Activated naive CD8-positive, alpha-beta T cell (primary cell): Measurements from ENCODE around the gene P2RX7.

Source experiments
- H3K27ac Mint-ChIP-seq: one replicate; pipeline ENCODE4 v1.8.0; 2021; ENCODE audit warnings: mixed read lengths
- H3K27me3 Mint-ChIP-seq: one replicate; pipeline ENCODE4 v1.8.0; 2021; ENCODE audit warnings: mixed read lengths
- H3K36me3 Mint-ChIP-seq: one replicate; pipeline ENCODE4 v1.8.0; 2021; ENCODE audit warnings: mixed read lengths
- H3K4me1 Mint-ChIP-seq: one replicate; pipeline ENCODE4 v1.8.0; 2021; ENCODE audit warnings: low read depth, mixed read lengths
- H3K4me3 Mint-ChIP-seq: one replicate; pipeline ENCODE4 v1.8.0; 2021; ENCODE audit warnings: mild to moderate bottlenecking, mixed read lengths
- H3K9me3 Mint-ChIP-seq: one replicate; pipeline ENCODE4 v1.8.0; 2021; ENCODE audit warnings: low read depth, mixed read lengths

The P2RX7 gene

GRCh38 chr12:121166356-121166755 is 33.7 kb downstream of the P2RX7 start:
- no peaks in the 10 kb centered on the region for H3K9me3 Mint-ChIP-seq
- peaks cover 13% of the 10 kb centered on the region for H3K36me3 Mint-ChIP-seq
- no peaks in the 10 kb centered on the region for H3K4me1 Mint-ChIP-seq
- H3K4me3 Mint-ChIP-seq, result no peak overlapping the region
- no peaks in the 10 kb centered on the region for H3K27me3 Mint-ChIP-seq
- no peak overlapping the region for H3K27ac Mint-ChIP-seq

DNA sequence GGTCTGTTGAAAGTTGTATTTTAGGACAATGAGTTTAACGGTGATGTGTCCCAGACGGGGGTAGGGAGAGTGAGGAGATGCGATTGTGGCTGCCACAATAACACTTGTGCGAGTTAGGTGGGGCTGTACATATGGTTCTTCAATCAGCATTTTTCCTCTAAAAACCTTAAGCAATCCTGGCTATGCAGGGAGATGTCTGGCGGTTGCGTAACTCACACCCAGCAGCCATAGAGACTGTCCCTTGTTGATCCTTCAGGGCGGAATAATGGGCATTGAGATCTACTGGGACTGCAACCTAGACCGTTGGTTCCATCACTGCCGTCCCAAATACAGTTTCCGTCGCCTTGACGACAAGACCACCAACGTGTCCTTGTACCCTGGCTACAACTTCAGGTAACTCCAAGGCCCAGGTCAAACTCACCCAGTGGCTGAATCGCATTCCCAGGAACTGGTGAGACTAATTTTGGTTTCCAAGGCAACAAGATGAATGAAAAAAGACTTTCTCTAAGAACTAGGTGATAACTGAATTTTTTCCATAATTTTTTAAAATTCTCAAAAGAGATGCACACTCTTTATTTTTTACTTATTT is 34.6 kb downstream of the P2RX7 start:
- Mint-ChIP-seq H3K4me3 (no peak overlapping the region), H3K4me1 (no peaks in the 10 kb centered on the region), H3K36me3 (peaks cover 13% of the 10 kb centered on the region), H3K27ac (no peak overlapping the region), H3K9me3 (no peaks in the 10 kb centered on the region), H3K27me3 (no peaks in the 10 kb centered on the region)

DNA sequence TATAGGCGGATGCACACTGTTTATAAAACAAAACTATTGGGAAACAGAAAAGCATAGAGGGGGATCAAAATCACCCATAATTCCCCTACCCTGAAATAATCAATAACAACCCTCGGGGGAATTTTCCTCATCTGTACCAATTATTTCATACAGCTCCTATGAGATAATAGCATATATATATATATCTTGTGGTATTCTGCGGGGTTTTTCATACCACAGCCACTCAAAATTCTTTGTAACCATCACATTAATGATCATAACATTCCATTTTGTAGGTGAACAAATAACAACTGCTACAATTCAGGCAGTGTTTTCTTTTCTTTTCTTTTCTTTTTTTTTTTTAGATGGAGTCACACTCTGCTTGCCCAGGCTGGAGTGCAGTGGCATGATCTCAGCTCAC is 35.3 kb downstream of the P2RX7 start:
- peaks cover 13% of the 10 kb centered on the region for H3K36me3 Mint-ChIP-seq
- H3K4me1 Mint-ChIP-seq, result no peaks in the 10 kb centered on the region
- no peaks in the 10 kb centered on the region for H3K27me3 Mint-ChIP-seq
- no peak overlapping the region for H3K4me3 Mint-ChIP-seq
- no peaks in the 10 kb centered on the region for H3K9me3 Mint-ChIP-seq
- no peak overlapping the region for H3K27ac Mint-ChIP-seq

GRCh38 chr12:121170151-121170550 is 37.5 kb downstream of the P2RX7 start:
- Mint-ChIP-seq H3K4me1 (no peaks in the 10 kb centered on the region), H3K9me3 (no peaks in the 10 kb centered on the region), H3K36me3 (peaks cover 13% of the 10 kb centered on the region), H3K4me3 (no peak overlapping the region), H3K27ac (no peak overlapping the region), H3K27me3 (no peaks in the 10 kb centered on the region)

GRCh38 chr12:121170611-121171260 is 38.1 kb downstream of the P2RX7 start:
- no peaks in the 10 kb centered on the region for H3K9me3 Mint-ChIP-seq
- no peaks in the 10 kb centered on the region for H3K27me3 Mint-ChIP-seq
- peaks cover 9% of the 10 kb centered on the region for H3K36me3 Mint-ChIP-seq
- H3K27ac Mint-ChIP-seq, result no peak overlapping the region
- no peaks in the 10 kb centered on the region for H3K4me1 Mint-ChIP-seq
- H3K4me3 Mint-ChIP-seq, result no peak overlapping the region

DNA sequence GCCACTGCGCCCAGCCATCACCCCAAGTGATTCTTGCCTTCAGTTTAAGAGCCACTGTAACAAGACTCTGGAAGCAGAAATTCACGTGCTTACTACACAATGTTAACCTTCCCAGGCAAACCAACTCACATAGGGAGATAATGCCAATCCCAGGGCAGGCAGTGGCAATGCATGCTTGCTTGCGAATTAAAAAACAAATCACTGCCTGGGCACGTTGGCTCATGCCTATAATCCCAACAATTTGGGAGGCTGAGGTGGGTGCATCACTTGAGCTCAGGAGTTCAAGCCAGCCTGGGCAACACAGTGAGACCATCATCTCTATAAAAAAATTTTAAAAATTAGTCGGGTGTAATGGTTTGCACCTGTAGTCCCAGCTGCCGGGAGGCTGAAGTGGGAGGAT is 39.5 kb downstream of the P2RX7 start:
- Mint-ChIP-seq H3K27ac (no peak overlapping the region), H3K4me1 (no peaks in the 10 kb centered on the region), H3K27me3 (no peaks in the 10 kb centered on the region), H3K9me3 (no peaks in the 10 kb centered on the region), H3K36me3 (peaks cover 7% of the 10 kb centered on the region), H3K4me3 (no peak overlapping the region)

GRCh38 chr12:121175383-121176119 is 42.9 kb downstream of the P2RX7 start:
- H3K27me3 Mint-ChIP-seq, result no peaks in the 10 kb centered on the region
- no peak overlapping the region for H3K4me3 Mint-ChIP-seq
- no peaks in the 10 kb centered on the region for H3K4me1 Mint-ChIP-seq

GRCh38 chr12:121176826-121177529 is 44.3 kb downstream of the P2RX7 start:
- Mint-ChIP-seq H3K4me1 (no peaks in the 10 kb centered on the region), H3K9me3 (no peaks in the 10 kb centered on the region), H3K4me3 (no peak overlapping the region), H3K27ac (no peak overlapping the region), H3K27me3 (no peaks in the 10 kb centered on the region), H3K36me3 (peaks cover 8% of the 10 kb centered on the region)

More at GRCh38 chr12:121175383-121176119, 42.9 kb downstream of the P2RX7 start:
- Mint-ChIP-seq H3K27ac (no peak overlapping the region), H3K36me3 (peaks cover 5% of the 10 kb centered on the region), H3K9me3 (no peaks in the 10 kb centered on the region)

- H3K27ac Mint-ChIP-seq, result no peak overlapping the region
- H3K9me3 Mint-ChIP-seq, result no peaks in the 10 kb centered on the region
- H3K27me3 Mint-ChIP-seq, result no peaks in the 10 kb centered on the region
- peaks cover 11% of the 10 kb centered on the region for H3K36me3 Mint-ChIP-seq
- no peak overlapping the region for H3K4me3 Mint-ChIP-seq
- H3K4me1 Mint-ChIP-seq, result no peaks in the 10 kb centered on the region
These were observed 48.5 kb downstream of the P2RX7 start for GRCh38 chr12:121181181-121181580.

DNA sequence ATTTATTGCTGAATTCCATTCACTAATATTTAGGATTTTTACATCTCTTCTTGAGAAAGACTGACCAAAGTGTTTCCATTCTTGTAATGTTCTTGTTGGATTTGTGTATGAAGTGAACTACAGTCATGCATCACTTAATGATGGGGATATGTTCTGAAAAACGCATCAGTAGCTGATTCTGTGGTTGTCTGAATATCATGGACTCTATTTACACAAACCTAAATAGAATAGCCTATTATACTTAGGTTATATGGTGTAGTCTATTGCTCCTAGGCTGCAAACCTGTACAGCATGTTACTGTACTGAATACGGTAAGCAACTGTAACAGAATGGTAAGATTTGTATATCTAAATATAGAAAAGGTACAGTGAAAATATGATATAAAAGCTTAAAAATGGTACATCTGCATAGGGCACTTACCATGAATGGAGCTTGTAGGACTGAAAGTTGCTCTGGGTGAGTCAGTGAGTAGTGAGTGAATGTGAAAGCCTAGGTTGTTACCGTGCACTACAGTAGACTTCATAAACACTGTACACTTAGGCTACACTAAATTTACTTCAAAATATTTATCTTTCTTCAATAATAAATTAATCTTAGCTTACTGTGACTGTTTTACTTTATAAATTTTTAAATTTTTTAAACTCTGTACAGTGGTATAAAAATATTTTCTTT is 49.7 kb downstream of the P2RX7 start:
- Mint-ChIP-seq H3K4me1 (no peaks in the 10 kb centered on the region), H3K27ac (no peak overlapping the region)

GRCh38 chr12:121184425-121184824 is 51.7 kb downstream of the P2RX7 start:
- H3K27me3 Mint-ChIP-seq, result no peaks in the 10 kb centered on the region
- H3K4me1 Mint-ChIP-seq, result no peaks in the 10 kb centered on the region
- H3K27ac Mint-ChIP-seq, result no peak overlapping the region
- no peaks in the 10 kb centered on the region for H3K9me3 Mint-ChIP-seq
- H3K4me3 Mint-ChIP-seq, result no peak overlapping the region
- H3K36me3 Mint-ChIP-seq, result peaks cover 7% of the 10 kb centered on the region

More for the DNA sequence above, 49.7 kb downstream of the P2RX7 start:
- H3K4me3 Mint-ChIP-seq, result no peak overlapping the region
- no peaks in the 10 kb centered on the region for H3K27me3 Mint-ChIP-seq
- H3K36me3 Mint-ChIP-seq, result peaks cover 8% of the 10 kb centered on the region
- no peaks in the 10 kb centered on the region for H3K9me3 Mint-ChIP-seq

DNA sequence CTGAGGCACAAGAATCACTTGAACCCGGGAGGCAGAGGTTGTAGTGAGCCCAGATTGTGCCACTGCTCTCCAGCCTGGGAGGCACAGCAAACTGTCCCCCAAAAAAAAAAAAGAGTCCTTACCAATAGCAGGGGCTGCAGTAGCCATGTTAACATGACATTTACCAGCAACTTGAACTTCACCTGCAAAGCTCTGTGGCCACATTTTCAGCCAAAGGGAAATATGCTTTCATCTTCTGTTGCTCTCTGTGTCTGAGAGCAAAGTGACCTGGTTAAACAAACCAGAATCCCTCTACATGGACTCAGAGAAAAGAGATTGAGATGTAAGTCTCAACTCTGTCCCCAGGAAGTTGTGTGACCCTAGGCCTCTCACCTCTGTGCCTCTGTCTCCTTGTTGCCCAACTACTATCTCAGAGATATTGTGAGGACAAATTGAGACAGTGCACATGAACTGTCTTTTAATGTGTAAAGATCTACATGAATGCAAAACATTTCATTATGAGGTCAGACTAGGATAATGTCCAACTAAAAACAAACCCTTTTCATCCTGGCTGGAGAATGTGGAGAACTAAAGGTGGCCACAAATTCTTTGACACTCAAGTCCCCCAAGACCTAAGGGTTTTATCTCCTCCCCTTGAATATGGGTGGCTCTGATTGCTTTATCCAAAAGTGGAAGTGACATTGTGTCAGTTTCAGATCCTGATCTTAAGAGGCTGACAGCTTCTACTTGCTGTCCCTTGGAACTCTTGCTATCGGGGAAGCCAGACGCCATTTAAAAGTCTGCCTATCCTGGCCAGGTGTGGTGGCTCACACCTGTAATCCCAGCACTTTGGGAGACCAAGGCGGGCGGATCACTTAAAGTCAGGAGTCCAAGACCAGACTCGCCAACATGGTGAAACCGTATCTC is 52.6 kb downstream of the P2RX7 start:
- H3K27me3 Mint-ChIP-seq, result no peaks in the 10 kb centered on the region
- H3K36me3 Mint-ChIP-seq, result peaks cover 7% of the 10 kb centered on the region
- H3K4me3 Mint-ChIP-seq, result no peak overlapping the region
- no peaks in the 10 kb centered on the region for H3K4me1 Mint-ChIP-seq
- no peaks in the 10 kb centered on the region for H3K9me3 Mint-ChIP-seq
- H3K27ac Mint-ChIP-seq, result no peak overlapping the region

DNA sequence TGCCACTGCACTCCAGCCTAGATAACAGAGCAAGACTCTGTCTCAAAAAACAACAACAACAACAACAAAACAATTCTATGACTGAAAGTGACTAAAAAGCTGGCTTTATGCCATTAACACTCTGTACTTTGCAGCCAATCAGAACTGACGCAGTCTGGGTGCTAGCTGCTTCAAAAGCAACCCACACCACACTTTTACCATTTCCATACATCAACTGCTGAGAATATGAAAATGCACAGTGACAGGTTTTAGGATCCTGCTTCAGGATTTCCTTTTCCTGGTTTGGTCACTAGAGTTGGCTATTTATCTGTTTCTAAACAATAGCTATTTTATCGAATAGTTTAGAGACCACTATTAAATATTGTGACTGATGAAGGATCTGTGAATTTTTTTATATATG is 54.1 kb downstream of the P2RX7 start:
- no peak overlapping the region for H3K4me3 Mint-ChIP-seq
- no peaks in the 10 kb centered on the region for H3K27me3 Mint-ChIP-seq
- H3K9me3 Mint-ChIP-seq, result no peaks in the 10 kb centered on the region
- no peak overlapping the region for H3K27ac Mint-ChIP-seq
- no peaks in the 10 kb centered on the region for H3K4me1 Mint-ChIP-seq
- peaks cover 6% of the 10 kb centered on the region for H3K36me3 Mint-ChIP-seq

DNA sequence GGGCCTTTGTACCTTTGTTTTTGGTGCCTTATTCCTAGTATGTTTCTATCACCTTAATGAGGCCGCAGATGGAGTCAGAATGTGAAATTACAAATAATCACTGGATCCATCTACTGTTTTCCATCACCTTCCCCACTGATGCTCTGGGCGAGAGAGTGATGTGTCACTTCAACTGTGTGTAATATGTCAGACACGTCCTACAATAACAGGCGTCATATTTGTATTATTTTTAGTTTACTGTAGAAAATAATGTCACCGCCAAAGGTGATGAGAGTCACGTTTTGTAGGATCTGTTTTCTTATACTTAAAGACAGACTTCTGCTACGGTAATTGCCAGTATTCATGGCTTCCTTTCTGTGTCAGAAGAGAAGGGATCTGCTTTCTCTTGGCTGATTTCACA is 54.8 kb downstream of the P2RX7 start:
- Mint-ChIP-seq H3K4me3 (no peak overlapping the region), H3K9me3 (no peaks in the 10 kb centered on the region), H3K4me1 (no peaks in the 10 kb centered on the region)

More for the DNA sequence above, 54.8 kb downstream of the P2RX7 start:
- no peaks in the 10 kb centered on the region for H3K36me3 Mint-ChIP-seq
- H3K27me3 Mint-ChIP-seq, result no peaks in the 10 kb centered on the region
- no peak overlapping the region for H3K27ac Mint-ChIP-seq
